GM12864 (cell line): ENCODE results near the gene PPM1M.

ENCODE experiments used
- DNase-seq: peaks from one replicate; pipeline ENCODE4 v3.0.0-alpha.2; 2011; ENCODE audit warnings: low read depth
- H3K4me3 ChIP-seq: 2 replicates; pipeline ENCODE4 v1.5.1; 2011; ENCODE audit warnings: mild to moderate bottlenecking, low read depth, low read length, control low read depth
- CTCF ChIP-seq: IDR thresholded peaks from 2 replicates; pipeline ENCODE4 v1.5.1; 2011; ENCODE audit warnings: low read depth, mild to moderate bottlenecking, moderate library complexity, low read length, control low read depth, inconsistent platforms; ENCODE audit errors: missing control alignments

The PPM1M gene

GRCh38 chr3:52288674-52289073 is 43.1 kb downstream of the PPM1M start:
- DNase-seq, result no peak
- peak overlapping the region; percentile 92 for H3K4me3 ChIP-seq
- TF ChIP-seq CTCF, result no peak

GRCh38 chr3:52289338-52289746 is 43.8 kb downstream of the PPM1M start:
- H3K4me3 ChIP-seq, result no peak overlapping the region
- DNase-seq, result no peak
- TF ChIP-seq CTCF, result no peak

GRCh38 chr3:52289747-52290595 is 44.4 kb downstream of the PPM1M start:
- peak; percentile 16 for TF ChIP-seq CTCF
- no peak for DNase-seq
- no peak overlapping the region for H3K4me3 ChIP-seq

GRCh38 chr3:52290596-52291507 is 45.3 kb downstream of the PPM1M start:
- DNase-seq, result no peak
- H3K4me3 ChIP-seq, result no peak overlapping the region

GRCh38 chr3:52291508-52292181 is 46.1 kb downstream of the PPM1M start:
- no peak overlapping the region for H3K4me3 ChIP-seq
- DNase-seq, result no peak
- peak; percentile 61 for TF ChIP-seq CTCF

More at GRCh38 chr3:52290596-52291507, 45.3 kb downstream of the PPM1M start:
- no peak for TF ChIP-seq CTCF

- TF ChIP-seq CTCF, result no peak
- no peak overlapping the region for H3K4me3 ChIP-seq
- DNase-seq, result no peak
Observed at GRCh38 chr3:52292247-52293065, 46.9 kb downstream of the PPM1M start.
